Karpas-422 (cell line): ENCODE results near the gene EMP1. TPM values are rescaled to one million over a fixed set of nuclear protein-coding genes. Genes with fewer than 3 reads are reported as not detected.
A peak's percentile ranks its signal among the peaks of the same experiment; 100 is the strongest.

ENCODE experiments used
- DNase-seq: peaks from one replicate; pipeline ENCODE4 v3.0.0-alpha.2; 2015
- H2AFZ ChIP-seq: fragments of 200-600 bp; sonication (generic); 2 replicates; pipeline ENCODE4 v1.6.1; 2014; ENCODE audit warnings: antibody characterized with exemption, low read length, mixed read lengths
- H3K27ac ChIP-seq: fragments of 200-600 bp; sonication (generic); 2 replicates; pipeline ENCODE4 v1.5.1; 2014; ENCODE audit warnings: mild to moderate bottlenecking, low read length, moderate library complexity
- H3K27me3 ChIP-seq: fragments of 200-600 bp; sonication (generic); 2 replicates; pipeline ENCODE4 v1.6.1; 2014; ENCODE audit warnings: low read length, mixed read lengths
- H3K36me3 ChIP-seq: fragments of 200-600 bp; sonication (generic); 2 replicates; pipeline ENCODE4 v1.6.1; 2014; ENCODE audit warnings: low read length, mixed read lengths; ENCODE audit not compliant: insufficient read depth
- H3K4me1 ChIP-seq: fragments of 200-600 bp; sonication (generic); 2 replicates; pipeline ENCODE4 v1.6.1; 2014; ENCODE audit warnings: mild to moderate bottlenecking, low read length, mixed read lengths
- H3K4me2 ChIP-seq: fragments of 200-600 bp; sonication (generic); 2 replicates; pipeline ENCODE4 v1.6.1; 2014; ENCODE audit warnings: low read length, low read depth, mild to moderate bottlenecking; ENCODE audit not compliant: poor library complexity, severe bottlenecking
- H3K4me3 ChIP-seq: fragments of 200-600 bp; sonication (generic); 2 replicates; pipeline ENCODE4 v1.5.1; 2014; ENCODE audit warnings: mild to moderate bottlenecking, antibody characterized with exemption, low read length, mixed read lengths
- H3K79me2 ChIP-seq: fragments of 200-600 bp; sonication (generic); 2 replicates; pipeline ENCODE4 v1.6.1; 2014; ENCODE audit warnings: mild to moderate bottlenecking, low read length, mixed read lengths
- H3K9ac ChIP-seq: fragments of 200-600 bp; sonication (generic); 2 replicates; pipeline ENCODE4 v1.6.0; 2014; ENCODE audit warnings: low read length
- H3K9me2 ChIP-seq: fragments of 200-600 bp; sonication (generic), shearing (Covaris generic); replicated peaks from 2 replicates; pipeline ENCODE4 v1.6.0; 2014; ENCODE audit warnings: mild to moderate bottlenecking, low read length, moderate library complexity; ENCODE audit not compliant: insufficient read depth
- H3K9me3 ChIP-seq: fragments of 300-700, 200-600 bp; sonication (generic); 2 replicates; pipeline ENCODE4 v1.6.1; 2014; ENCODE audit warnings: low read length, mixed read lengths
- H4K20me1 ChIP-seq: fragments of 200-600 bp; sonication (generic); 2 replicates; pipeline ENCODE4 v1.6.1; 2014; ENCODE audit warnings: mild to moderate bottlenecking, antibody characterized with exemption, low read length, low read depth; ENCODE audit not compliant: insufficient read depth
- total RNA-seq: library from RNA; depleted of rRNA; stranded (reverse); fragments of >200 nt; shearing (Covaris generic); gene quantifications from 2 replicates; pipeline ENCODE4 v1.2.3, GENCODE V29; 2014; ENCODE audit warnings: low replicate concordance

EMP1 gene
- total RNA-seq, 1 experiment from 2014 or later: not detected

DNA sequence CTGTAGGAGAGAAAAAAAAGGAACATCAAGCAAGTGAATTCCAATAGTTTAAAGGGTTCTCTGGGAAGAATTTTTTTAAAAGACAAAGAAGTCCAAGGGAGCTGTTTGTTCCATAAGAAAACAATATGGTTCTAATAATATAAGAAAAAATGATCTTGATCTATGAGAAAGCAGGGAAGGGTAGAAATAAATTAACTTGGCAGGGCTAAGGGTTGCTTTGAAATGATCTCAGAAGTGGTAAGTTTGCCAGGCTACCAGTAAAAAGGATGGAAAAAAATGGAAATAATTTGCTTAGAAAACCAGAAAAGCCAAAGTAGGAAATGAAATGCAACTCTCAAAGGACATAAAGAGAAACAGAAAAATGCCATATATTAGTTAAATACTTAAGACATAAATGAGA lies 41.7 kb upstream of the EMP1 start:
- Histone ChIP-seq H3K79me2 (no peaks in the 10 kb centered on the region), H3K9ac (no peak overlapping the region), H3K9me2 (no peaks in the 10 kb centered on the region), H3K4me2 (peak overlapping the region; percentile 62), H3K4me1 (peaks cover 18% of the 10 kb centered on the region), H4K20me1 (no peaks in the 10 kb centered on the region), H3K27ac (peak overlapping the region; percentile 68), H3K4me3 (no peak overlapping the region), H3K27me3 (no peaks in the 10 kb centered on the region), H3K9me3 (no peaks in the 10 kb centered on the region), H2AFZ (peak overlapping the region; percentile 4; the same call in 1 of the 2 replicates), H3K36me3 (no peaks in the 10 kb centered on the region)
- no peak for DNase-seq

DNA sequence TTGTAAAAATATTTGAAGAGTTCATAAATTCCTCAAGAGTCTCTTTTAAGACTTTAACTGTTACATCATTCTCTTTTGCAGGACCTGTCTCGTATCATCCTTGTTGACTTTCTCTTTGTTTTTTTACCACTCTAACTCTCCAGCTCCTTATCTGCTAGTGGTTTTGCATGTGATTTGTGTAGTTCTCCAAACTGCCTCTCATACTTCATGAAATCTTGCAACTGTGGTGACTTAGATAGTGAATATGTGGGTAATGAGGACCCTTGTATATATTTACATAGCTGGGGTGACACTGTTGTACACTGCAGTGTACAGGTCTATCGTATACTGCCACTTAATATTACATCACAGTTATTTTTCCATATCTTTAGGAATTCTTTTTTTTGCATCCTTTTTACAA lies 40.2 kb upstream of the EMP1 start:
- Histone ChIP-seq H3K9me3 (no peaks in the 10 kb centered on the region), H3K4me3 (no peak overlapping the region), H3K9ac (no peak overlapping the region), H4K20me1 (no peaks in the 10 kb centered on the region), H2AFZ (no peak overlapping the region), H3K27ac (no peak overlapping the region), H3K79me2 (no peaks in the 10 kb centered on the region), H3K4me2 (no peak overlapping the region), H3K4me1 (peaks cover 18% of the 10 kb centered on the region), H3K9me2 (no peaks in the 10 kb centered on the region), H3K36me3 (no peaks in the 10 kb centered on the region), H3K27me3 (no peaks in the 10 kb centered on the region)
- no peak for DNase-seq

DNA sequence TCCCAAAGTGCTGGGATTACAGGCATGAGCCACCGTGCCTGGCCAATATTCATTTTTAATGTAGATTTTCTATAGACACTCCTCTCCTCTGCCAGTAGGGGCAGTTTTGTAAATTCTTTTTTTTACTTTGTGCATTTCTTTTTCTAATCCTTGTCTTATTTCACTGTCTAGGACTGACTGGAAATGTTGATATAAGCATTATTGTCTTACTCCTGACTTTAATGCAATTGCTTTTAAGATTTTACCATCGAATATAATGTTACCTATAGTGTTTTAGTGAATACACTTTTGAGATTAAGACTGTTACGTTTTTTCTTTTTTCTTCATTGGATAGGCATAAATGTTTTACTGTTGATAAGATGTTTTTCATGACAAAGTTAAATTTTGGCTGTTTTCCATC lies 35.4 kb upstream of the EMP1 start:
- Histone ChIP-seq H2AFZ (no peak overlapping the region), H3K9ac (no peak overlapping the region), H4K20me1 (no peaks in the 10 kb centered on the region), H3K36me3 (no peaks in the 10 kb centered on the region), H3K27ac (no peak overlapping the region), H3K4me2 (no peak overlapping the region), H3K9me2 (no peaks in the 10 kb centered on the region), H3K9me3 (no peaks in the 10 kb centered on the region), H3K4me1 (peaks cover 9% of the 10 kb centered on the region), H3K27me3 (no peaks in the 10 kb centered on the region), H3K79me2 (no peaks in the 10 kb centered on the region), H3K4me3 (no peak overlapping the region)
- DNase-seq: no peak

DNA sequence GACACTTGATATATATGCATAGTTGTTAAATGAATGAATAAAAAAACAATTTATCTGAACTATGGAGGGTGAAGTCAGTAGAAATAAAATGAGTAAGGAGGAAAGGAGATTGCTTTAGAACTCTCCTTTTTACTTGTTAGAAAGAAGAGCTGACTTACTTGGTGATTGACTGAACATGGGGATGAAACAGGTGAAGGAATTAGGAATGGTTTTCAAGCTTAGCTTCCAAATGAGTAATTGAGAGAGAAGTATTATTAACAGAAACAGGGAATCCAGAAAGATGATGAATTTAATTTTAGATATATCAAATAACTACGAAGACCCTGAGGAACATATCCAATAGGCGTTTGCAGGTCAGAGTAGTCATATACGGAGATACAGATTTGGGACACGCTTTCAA lies 33.6 kb upstream of the EMP1 start:
- Histone ChIP-seq H3K9me3 (no peaks in the 10 kb centered on the region), H3K27ac (no peak overlapping the region), H4K20me1 (no peaks in the 10 kb centered on the region), H3K27me3 (no peaks in the 10 kb centered on the region), H3K4me1 (peaks cover 9% of the 10 kb centered on the region), H3K79me2 (no peaks in the 10 kb centered on the region), H3K9me2 (no peaks in the 10 kb centered on the region), H3K9ac (no peak overlapping the region), H3K4me3 (no peak overlapping the region), H3K36me3 (no peaks in the 10 kb centered on the region), H3K4me2 (no peak overlapping the region), H2AFZ (no peak overlapping the region)
- no peak for DNase-seq

DNA sequence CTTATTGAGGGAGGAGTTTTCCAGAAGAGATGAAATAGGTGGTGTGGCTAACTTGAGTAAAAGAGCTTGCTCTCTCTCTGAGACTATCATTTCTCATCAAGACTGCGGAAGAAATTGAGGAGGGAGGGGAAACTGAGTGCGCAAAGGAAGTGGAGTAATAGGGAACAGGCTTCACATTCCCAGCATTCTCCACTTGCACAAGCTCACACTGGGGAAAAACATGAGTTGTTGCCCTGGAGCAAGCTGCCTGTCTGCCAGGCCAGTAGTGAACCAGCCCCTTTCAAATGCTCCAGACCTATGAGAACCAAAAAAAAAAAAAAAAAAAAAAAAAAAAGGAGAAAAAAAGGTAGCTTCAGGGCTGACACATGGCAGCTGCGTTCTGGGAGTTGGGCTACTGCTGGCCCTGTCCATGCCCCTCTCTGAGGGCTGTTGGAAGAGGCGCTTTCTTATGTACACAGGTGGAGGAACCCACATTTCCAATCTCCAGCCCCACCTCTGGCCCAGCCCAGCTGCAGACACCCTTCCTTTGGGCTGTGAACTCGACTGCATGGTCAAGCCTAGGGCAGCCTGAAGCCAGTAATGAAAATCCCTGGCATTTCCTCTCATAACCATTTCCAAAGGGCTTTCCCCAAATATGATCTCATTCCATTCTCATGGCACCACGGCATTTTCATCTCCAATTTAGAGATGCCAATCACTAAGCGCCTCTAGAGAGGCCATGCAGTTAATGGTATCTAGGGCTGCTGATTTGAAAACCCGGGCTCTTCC lies 32.5 kb upstream of the EMP1 start:
- Histone ChIP-seq H2AFZ (no peak overlapping the region), H3K9me3 (no peaks in the 10 kb centered on the region), H3K36me3 (no peaks in the 10 kb centered on the region), H4K20me1 (no peaks in the 10 kb centered on the region), H3K27me3 (no peaks in the 10 kb centered on the region), H3K79me2 (no peaks in the 10 kb centered on the region), H3K4me1 (peaks cover 9% of the 10 kb centered on the region), H3K27ac (no peak overlapping the region), H3K4me3 (no peak overlapping the region), H3K9me2 (no peaks in the 10 kb centered on the region), H3K9ac (no peak overlapping the region), H3K4me2 (no peak overlapping the region)
- no peak for DNase-seq

DNA sequence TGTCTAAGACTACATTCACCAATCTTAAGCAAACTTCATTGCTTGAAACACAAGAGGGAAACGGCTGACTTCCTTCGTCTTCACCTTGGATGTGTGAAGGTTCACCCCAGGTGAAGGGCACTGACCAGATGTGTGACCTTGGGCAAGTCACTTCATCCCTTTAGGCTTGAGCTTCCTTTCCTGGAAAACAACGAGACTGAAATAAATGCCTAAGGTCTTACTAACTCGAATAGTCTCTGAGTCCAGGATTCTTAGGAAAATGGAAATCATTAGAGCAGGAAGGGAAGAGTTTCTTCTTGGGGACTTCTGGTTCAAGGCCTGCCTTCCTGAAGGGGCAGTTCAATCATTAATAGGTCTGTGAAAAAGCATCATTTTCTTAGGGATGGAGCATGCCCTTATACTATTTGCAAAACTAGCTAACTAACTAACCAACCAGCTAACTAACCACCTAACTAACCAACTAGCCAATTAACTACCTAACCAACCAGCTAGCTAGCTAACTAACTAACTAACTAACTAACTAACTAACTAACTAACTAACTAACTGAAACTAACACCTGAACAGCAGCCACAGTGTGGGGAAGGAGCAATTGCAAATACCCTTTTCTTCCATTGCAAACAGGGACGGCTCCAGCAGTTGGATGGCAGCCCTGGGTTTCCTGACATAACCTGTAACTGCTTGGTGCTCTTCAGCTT lies 31.5 kb upstream of the EMP1 start:
- Histone ChIP-seq H3K9ac (no peak overlapping the region), H3K27me3 (no peaks in the 10 kb centered on the region), H3K9me2 (no peaks in the 10 kb centered on the region), H3K36me3 (no peaks in the 10 kb centered on the region), H2AFZ (peak overlapping the region; percentile 76), H4K20me1 (no peaks in the 10 kb centered on the region), H3K4me3 (no peak overlapping the region), H3K9me3 (no peaks in the 10 kb centered on the region), H3K4me1 (peaks cover 12% of the 10 kb centered on the region), H3K27ac (no peak overlapping the region), H3K79me2 (no peaks in the 10 kb centered on the region), H3K4me2 (no peak overlapping the region)
- DNase-seq: no peak

DNA sequence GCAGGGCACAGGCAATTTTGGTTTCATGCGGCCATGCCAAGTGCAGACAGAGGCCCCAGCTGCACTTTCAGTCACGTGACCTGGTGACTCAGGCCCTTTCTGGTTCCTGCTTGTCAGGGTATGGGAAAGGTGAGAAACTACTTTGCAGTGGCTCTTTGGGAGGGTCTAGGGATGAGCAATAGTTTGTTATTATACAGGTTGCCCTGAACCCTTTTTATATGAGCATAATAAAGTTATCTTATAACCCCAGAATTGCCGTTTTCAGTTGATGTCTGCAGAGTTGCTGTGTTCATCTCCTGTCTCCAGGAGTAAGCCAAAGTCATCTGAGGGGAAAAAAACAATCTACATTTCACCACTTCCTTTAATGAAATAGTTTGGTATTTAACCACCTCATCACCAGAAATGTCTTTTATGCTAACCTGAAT lies 30.9 kb upstream of the EMP1 start:
- H3K9me3 ChIP-seq: no peaks in the 10 kb centered on the region
- peak overlapping the region; percentile 76 for H2AFZ ChIP-seq
- H3K9ac ChIP-seq: no peak overlapping the region
- no peak overlapping the region for H3K4me3 ChIP-seq
- no peaks in the 10 kb centered on the region for H3K27me3 ChIP-seq
- peaks cover 17% of the 10 kb centered on the region for H3K4me1 ChIP-seq
- H3K36me3 ChIP-seq: no peaks in the 10 kb centered on the region
- H3K79me2 ChIP-seq: no peaks in the 10 kb centered on the region
- H3K27ac ChIP-seq: no peak overlapping the region
- peak; percentile 61 for DNase-seq
- no peaks in the 10 kb centered on the region for H3K9me2 ChIP-seq
- H4K20me1 ChIP-seq: no peaks in the 10 kb centered on the region
- H3K4me2 ChIP-seq: no peak overlapping the region

DNA sequence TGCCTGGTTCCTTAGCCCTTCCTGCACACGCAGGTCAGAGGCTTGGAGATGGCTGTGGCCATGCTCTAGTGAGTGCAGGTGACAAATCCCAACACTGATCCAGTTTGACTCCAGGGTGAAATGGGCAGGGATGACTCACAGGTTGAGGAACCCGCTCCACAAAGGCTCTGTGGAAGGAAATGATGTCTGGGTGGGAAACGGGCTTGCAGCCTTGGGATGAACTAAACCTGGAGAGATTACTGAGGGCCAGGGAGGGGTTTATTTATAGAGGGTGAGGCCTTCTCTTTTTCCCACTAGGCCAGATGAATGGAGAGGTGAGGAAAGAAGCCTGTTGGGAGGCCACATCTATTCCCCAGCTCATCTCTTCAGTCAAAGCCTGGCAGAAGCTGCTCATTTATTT lies 29.3 kb upstream of the EMP1 start:
- H4K20me1 ChIP-seq: no peaks in the 10 kb centered on the region
- no peaks in the 10 kb centered on the region; the same call in 1 of the 2 replicates for H3K27me3 ChIP-seq
- H3K4me1 ChIP-seq: peaks cover 30% of the 10 kb centered on the region
- no peak overlapping the region for H3K4me2 ChIP-seq
- no peak for DNase-seq
- no peaks in the 10 kb centered on the region for H3K79me2 ChIP-seq
- H3K4me3 ChIP-seq: no peak overlapping the region
- H3K9me3 ChIP-seq: no peaks in the 10 kb centered on the region
- H3K27ac ChIP-seq: no peak overlapping the region
- no peaks in the 10 kb centered on the region for H3K9me2 ChIP-seq
- no peak overlapping the region for H3K9ac ChIP-seq
- no peak overlapping the region for H2AFZ ChIP-seq
- H3K36me3 ChIP-seq: no peaks in the 10 kb centered on the region
